Stimulated activated CD8-positive, alpha-beta memory T cell treated with anti-CD3 and anti-CD28 coated beads, Interleukin-12 subunit alpha, Interleukin-12 subunit beta, amount 100 ng/mL, for 24 hours (primary cell): ENCODE data around the gene MAD1L1.
"Not testable (repeated sequence)": the region's sequence is repeated elsewhere in the genome, so short reads cannot be mapped to it uniquely, and the experiment has no call there.

Experiments used
- DNase-seq: peaks from one replicate; pipeline ENCODE4 v3.0.0-alpha.2; 2020; ENCODE audit errors: extremely low read depth

Gene MAD1L1

GRCh38 chr7:1842321-1843221, 390.2 kb downstream of the MAD1L1 start:
- DNase-seq, result no peak

GRCh38 chr7:1841286-1842021, 391.3 kb downstream of the MAD1L1 start:
- not testable (repeated sequence) for DNase-seq

DNA sequence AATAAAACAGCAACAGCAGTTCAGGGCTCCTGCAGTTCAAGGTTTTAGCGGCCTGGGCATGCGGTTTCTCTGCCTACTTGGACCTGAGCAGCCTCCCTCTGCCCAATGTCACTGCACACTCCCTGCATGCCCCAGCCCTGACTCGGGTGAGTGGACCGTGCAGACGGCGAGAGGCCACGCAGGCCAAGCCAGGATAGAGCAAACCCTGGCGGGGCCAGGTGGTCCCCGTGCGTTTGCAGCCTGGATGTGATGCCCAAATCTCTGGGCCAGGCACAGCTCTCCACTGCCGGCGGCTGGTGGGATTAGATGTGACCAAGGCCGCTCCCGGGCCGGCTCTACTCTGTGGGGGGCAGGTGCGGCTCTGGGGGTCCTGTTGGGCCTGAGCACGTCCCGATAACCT, 392.0 kb downstream of the MAD1L1 start:
- not testable (repeated sequence) for DNase-seq

DNA sequence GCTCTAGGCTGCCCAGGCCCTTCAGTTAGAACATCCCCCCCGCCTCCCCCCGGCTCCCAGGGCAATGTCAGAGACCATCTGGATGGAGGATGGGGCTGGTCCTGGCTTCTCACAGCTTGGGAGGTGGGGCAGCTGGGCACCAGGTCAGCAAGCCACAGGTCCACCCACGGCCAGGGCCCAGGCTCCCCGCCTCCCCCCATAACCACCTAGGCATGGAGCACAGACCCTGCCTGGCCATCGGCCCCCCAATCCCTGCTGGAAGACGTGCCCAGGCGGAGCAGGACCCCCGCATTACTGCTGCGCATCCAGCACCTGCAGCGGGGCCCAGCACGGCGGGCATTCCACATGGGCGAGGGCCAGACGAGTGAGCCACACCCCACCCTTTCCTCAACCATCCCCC, 393.0 kb downstream of the MAD1L1 start:
- DNase-seq, result no peak

- DNase-seq, result not testable (repeated sequence)
Measured at GRCh38 chr7:1838911-1839531, 393.7 kb downstream of the MAD1L1 start.

GRCh38 chr7:1838544-1838872, 394.2 kb downstream of the MAD1L1 start:
- DNase-seq, result not testable (repeated sequence)

- DNase-seq, result not testable (repeated sequence)
Measured at GRCh38 chr7:1837696-1838543, 394.8 kb downstream of the MAD1L1 start.

GRCh38 chr7:1831933-1832535, 400.7 kb downstream of the MAD1L1 start:
- not testable (repeated sequence) for DNase-seq

DNA sequence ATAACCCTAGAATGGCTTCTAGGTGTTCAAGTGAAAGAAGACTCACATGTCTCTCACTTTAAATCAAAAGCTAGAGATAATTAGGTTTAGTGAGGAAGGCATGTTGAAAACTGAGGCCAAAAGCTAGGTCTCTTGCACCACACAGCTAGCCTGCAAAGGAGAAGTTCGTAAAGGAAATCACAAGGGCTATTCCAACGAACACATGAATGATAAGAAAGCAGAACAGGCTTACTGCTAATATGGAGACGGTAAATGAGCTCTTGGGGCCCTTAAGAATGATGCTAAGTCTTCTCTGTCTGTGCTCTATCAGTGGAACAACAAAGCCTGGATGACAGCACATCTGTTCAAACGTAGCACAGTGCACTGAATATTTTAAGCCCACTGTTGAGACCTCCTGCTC, 401.3 kb downstream of the MAD1L1 start:
- not testable (repeated sequence) for DNase-seq

DNA sequence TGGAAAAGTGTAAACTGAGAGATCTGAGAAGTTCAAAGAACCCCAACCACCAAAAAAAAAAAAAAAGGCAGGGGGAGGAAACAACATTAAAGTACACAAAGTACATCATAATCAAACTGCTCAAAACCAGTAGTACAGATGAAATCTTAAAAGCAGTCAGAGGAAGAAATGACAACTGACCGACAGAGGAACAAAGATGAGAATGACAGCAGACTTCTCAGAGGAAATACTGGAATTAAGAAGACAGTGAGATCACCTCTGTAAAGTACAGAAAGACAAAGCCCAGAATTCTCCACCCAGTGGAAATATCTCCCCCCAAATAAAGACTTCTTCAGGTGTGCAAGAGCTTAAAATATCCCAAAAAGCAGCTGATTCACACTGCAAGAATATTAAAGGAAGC, 403.1 kb downstream of the MAD1L1 start:
- DNase-seq, result not testable (repeated sequence)

DNA sequence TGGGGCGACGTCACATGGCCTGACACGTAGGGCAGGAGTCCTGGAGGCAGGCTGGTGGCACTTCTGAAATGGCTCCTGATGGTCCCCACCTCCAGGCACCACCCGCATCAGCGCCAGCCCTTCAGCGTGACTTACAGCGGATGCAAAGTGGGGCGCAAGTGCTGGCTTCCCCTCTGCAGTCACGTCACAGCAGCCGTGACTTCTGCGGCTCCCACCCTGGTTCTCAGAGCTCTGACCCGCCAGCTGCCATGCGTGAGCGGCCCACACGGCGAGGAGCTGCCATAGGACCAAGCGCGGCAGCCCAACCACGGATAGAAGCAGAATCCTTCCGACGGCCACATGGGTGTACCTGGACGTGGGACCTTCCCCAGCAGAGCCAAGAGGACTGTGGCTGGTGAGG, 403.6 kb downstream of the MAD1L1 start:
- DNase-seq, result no peak

GRCh38 chr7:1828170-1828569, 404.6 kb downstream of the MAD1L1 start:
- DNase-seq, result not testable (repeated sequence)

GRCh38 chr7:1827521-1827981, 405.2 kb downstream of the MAD1L1 start:
- DNase-seq, result not testable (repeated sequence)

GRCh38 chr7:1826931-1827330, 405.8 kb downstream of the MAD1L1 start:
- not testable (repeated sequence) for DNase-seq

DNA sequence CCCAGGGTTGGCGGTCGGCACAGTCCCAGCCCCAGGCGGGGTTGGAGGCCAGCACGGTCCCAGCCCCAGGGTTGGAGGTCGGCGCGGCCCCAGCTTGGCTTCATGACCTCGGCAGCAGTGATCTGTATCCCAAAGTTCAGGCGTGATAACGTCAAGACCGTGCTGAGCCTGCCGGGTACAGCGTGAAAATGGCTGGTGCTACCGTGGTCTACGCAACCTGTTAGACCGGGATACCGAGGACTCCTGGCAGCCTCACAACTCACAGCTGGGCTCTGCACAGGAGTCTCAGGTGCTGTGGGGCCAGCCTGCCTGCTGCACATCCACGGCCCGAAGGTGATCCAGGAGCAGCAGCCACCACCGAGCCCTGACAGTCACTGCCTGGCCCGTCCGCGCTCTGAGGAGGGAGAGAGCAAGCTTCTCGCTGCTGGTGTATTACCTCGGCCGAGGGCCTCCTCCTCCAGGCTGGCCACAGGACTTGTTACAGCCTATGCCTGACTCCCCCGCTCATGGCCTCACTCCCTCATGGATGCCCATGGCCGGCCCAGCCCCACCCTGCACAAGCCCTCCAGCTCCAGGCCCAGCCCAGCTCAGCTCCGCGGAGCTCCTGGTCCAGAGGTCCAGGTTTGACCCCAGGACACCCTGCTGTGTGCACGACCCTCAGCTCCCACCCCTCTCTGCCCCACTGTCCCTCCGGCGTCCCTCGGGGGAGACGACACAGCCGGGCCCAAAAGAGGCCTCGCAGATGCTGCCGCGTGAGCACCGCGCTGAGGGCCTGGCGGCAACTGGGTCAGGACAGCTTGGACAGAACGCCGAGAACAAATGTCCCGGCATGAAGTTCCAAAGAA, 406.6 kb downstream of the MAD1L1 start:
- DNase-seq, result no peak

- not testable (repeated sequence) for DNase-seq
Measured at GRCh38 chr7:1825647-1825896, 407.2 kb downstream of the MAD1L1 start.

- not testable (repeated sequence) for DNase-seq
Measured at GRCh38 chr7:1824882-1825646, 407.7 kb downstream of the MAD1L1 start.

- DNase-seq, result not testable (repeated sequence)
Measured at GRCh38 chr7:1824151-1824881, 408.4 kb downstream of the MAD1L1 start.
